GM21447 (cell line): ENCODE results near the gene ASTE1.
"Not testable (repeated sequence)": the region's sequence is repeated elsewhere in the genome, so short reads cannot be mapped to it uniquely, and the experiment has no call there.

Experiments
- ATAC-seq: cut with Tn5 transposase; IDR thresholded peaks from one replicate; pipeline ENCODE4 v1.9.1; 2021; ENCODE audit not compliant: unreplicated experiment

ASTE1 gene

GRCh38 chr3:131018970-131019369 lies 7.7 kb downstream of the ASTE1 start:
- no peak for ATAC-seq

GRCh38 chr3:131009698-131010097 lies 16.9 kb downstream of the ASTE1 start:
- no peak for ATAC-seq

GRCh38 chr3:131008326-131008725 lies 18.3 kb downstream of the ASTE1 start:
- no peak for ATAC-seq

GRCh38 chr3:131007782-131008181 lies 18.8 kb downstream of the ASTE1 start:
- no peak for ATAC-seq

GRCh38 chr3:131007256-131007655 lies 19.4 kb downstream of the ASTE1 start:
- no peak for ATAC-seq

- ATAC-seq: no peak
These were observed 22.0 kb downstream of the ASTE1 start for GRCh38 chr3:131004603-131005002.

GRCh38 chr3:131001071-131001470 lies 25.6 kb downstream of the ASTE1 start:
- ATAC-seq: no peak

GRCh38 chr3:130997289-130997688 lies 29.3 kb downstream of the ASTE1 start:
- ATAC-seq: no peak

GRCh38 chr3:130992344-130992743 lies 34.3 kb downstream of the ASTE1 start:
- ATAC-seq: no peak

GRCh38 chr3:130991126-130991525 lies 35.5 kb downstream of the ASTE1 start:
- no peak for ATAC-seq

GRCh38 chr3:130990282-130990681 lies 36.3 kb downstream of the ASTE1 start:
- ATAC-seq: no peak

- ATAC-seq: no peak
These were observed 45.2 kb downstream of the ASTE1 start for GRCh38 chr3:130981469-130981868.

GRCh38 chr3:130979117-130979516 lies 47.5 kb downstream of the ASTE1 start:
- ATAC-seq: no peak

GRCh38 chr3:130976706-130977105 lies 49.9 kb downstream of the ASTE1 start:
- ATAC-seq: no peak

- no peak for ATAC-seq
These were observed 51.4 kb downstream of the ASTE1 start for GRCh38 chr3:130975251-130975650.

GRCh38 chr3:130974201-130974600 lies 52.4 kb downstream of the ASTE1 start:
- ATAC-seq: no peak

- ATAC-seq: no peak
These were observed 53.2 kb downstream of the ASTE1 start for GRCh38 chr3:130973406-130973805.

GRCh38 chr3:130972592-130972991 lies 54.0 kb downstream of the ASTE1 start:
- not testable (repeated sequence) for ATAC-seq

GRCh38 chr3:130971208-130971607 lies 55.4 kb downstream of the ASTE1 start:
- ATAC-seq: no peak

- ATAC-seq: no peak
These were observed 57.0 kb downstream of the ASTE1 start for GRCh38 chr3:130969621-130970020.

GRCh38 chr3:130968221-130968620 lies 58.4 kb downstream of the ASTE1 start:
- no peak for ATAC-seq

- ATAC-seq: no peak
These were observed 59.3 kb downstream of the ASTE1 start for GRCh38 chr3:130967281-130967680.

GRCh38 chr3:130963878-130964277 lies 62.7 kb downstream of the ASTE1 start:
- ATAC-seq: no peak
